Measurements from ENCODE around the gene MDGA2.

Gene MDGA2

GRCh38 chr14:47220096-47220495 is 455.3 kb downstream of the MDGA2 start:
- no peak overlapping the region for H3K4me3 ChIP-seq (replicated peaks in 1 of 2; ENCODE audit: low read depth in 2 of 2, low read length in 2 of 2)
- DNase-seq (ENCODE audit: low read depth in 2 of 2): no peak
- TF ChIP-seq CTCF (IDR thresholded peaks at IDR 0.05; ENCODE audit: low read depth, low read length): no peak

DNA sequence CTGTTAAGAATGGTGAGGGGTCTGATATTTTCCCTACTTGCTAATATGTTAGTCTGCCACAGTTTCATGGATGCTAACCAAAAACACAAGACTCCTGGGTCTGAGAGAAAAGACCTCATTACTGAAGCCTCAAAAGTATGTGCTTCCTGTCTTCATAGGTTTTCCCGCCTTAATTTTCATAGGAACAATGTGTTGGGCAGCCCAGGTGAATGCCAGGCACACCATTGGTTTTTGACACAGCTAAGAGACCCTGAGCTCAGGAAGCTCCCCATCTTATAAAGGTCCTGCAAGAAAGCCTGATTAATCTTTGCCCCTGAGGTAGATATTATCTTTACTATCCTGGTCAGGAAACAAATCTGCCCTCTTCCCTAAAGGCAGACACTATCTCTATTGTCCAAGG is 464.1 kb downstream of the MDGA2 start:
- DNase-seq (ENCODE audit: low read depth in 2 of 2): no peak
- no peak overlapping the region for H3K4me3 ChIP-seq (replicated peaks in 1 of 2; ENCODE audit: low read depth in 2 of 2, low read length in 2 of 2)
- no peak for TF ChIP-seq CTCF (IDR thresholded peaks at IDR 0.05; ENCODE audit: low read depth, low read length)

GRCh38 chr14:47210099-47210498 is 465.3 kb downstream of the MDGA2 start:
- H3K4me3 ChIP-seq (replicated peaks in 1 of 2; ENCODE audit: low read depth in 2 of 2, low read length in 2 of 2): no peak overlapping the region
- no peak for TF ChIP-seq CTCF (IDR thresholded peaks at IDR 0.05; ENCODE audit: low read depth, low read length)
- DNase-seq (ENCODE audit: low read depth in 2 of 2): no peak

- DNase-seq (ENCODE audit: low read depth in 2 of 2): no peak
- TF ChIP-seq CTCF (IDR thresholded peaks at IDR 0.05; ENCODE audit: low read depth, low read length): no peak
- H3K4me3 ChIP-seq (replicated peaks in 1 of 2; ENCODE audit: low read depth in 2 of 2, low read length in 2 of 2): no peak overlapping the region
These were observed 467.0 kb downstream of the MDGA2 start for GRCh38 chr14:47208434-47208833.

DNA sequence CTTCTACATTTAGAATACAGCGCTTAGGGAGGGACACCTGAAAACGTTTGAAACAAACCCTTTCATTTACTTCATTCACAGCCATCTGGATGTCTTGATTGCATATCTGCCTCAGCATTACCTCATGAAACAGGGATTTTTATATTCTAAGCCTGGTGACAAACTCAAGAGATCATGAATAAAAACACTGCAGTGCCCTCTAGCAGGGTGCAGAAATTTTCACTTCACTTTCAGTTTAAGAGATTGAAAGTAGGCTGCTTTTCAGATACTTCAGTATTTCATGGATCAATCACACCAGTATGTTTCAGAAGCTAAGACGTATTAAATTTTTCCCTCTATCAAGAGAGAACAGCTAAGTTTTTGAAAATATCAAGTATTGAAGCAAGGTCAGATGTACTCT is 467.8 kb downstream of the MDGA2 start:
- no peak overlapping the region for H3K4me3 ChIP-seq (replicated peaks in 1 of 2; ENCODE audit: low read depth in 2 of 2, low read length in 2 of 2)
- TF ChIP-seq CTCF (IDR thresholded peaks at IDR 0.05; ENCODE audit: low read depth, low read length): no peak
- no peak for DNase-seq (ENCODE audit: low read depth in 2 of 2)

GRCh38 chr14:47200740-47201139 is 474.7 kb downstream of the MDGA2 start:
- TF ChIP-seq CTCF (IDR thresholded peaks at IDR 0.05; ENCODE audit: low read depth, low read length): no peak
- DNase-seq (ENCODE audit: low read depth in 2 of 2): no peak
- H3K4me3 ChIP-seq (replicated peaks in 1 of 2; ENCODE audit: low read depth in 2 of 2, low read length in 2 of 2): no peak overlapping the region

DNA sequence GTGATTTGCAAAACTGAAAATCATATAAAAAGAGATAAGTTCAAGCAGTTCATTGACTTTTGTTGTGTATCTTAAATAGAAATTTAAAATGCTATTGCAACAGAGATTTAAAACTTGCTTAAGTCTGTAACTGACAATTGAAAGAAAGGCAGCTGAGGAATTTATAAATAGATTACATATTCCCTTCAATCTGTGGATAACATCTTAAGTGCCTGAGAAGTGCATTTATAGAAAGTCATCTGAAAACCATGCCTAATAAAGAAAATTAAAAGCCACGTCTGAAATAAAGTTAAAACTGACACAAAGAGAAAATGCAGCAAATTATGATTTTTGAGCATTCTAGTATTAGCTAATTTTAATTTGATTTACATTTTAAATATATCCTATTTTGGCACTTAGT is 479.8 kb downstream of the MDGA2 start:
- no peak for TF ChIP-seq CTCF (IDR thresholded peaks at IDR 0.05; ENCODE audit: low read depth, low read length)
- no peak overlapping the region for H3K4me3 ChIP-seq (replicated peaks in 1 of 2; ENCODE audit: low read depth in 2 of 2, low read length in 2 of 2)
- no peak for DNase-seq (ENCODE audit: low read depth in 2 of 2)
